Heart left ventricle (tissue), 13 donors: ENCODE results near the gene FAM209A.

Source experiments
- POLR2A ChIP-seq, 2 donors: fragments of 450-650 bp; IDR thresholded peaks; one replicate each; pipeline ENCODE4 v1.6.1; 2017; ENCODE audit warnings: antibody characterized with exemption in 2 of 2, mild to moderate bottlenecking in 2 of 2, moderate library complexity in 2 of 2
- TF ChIP-seq, protein P1 (sequence below), 12 donors: fragments of 200-600 bp; sonication (generic) in 4 of 12; IDR thresholded peaks; one replicate each; pipeline versions ENCODE4 v1.5.0 to v1.8.0; 2018 to 2022; ENCODE audit warnings: antibody characterized with exemption in 12 of 12, mild to moderate bottlenecking in 5 of 12
- donor health status: ischemic (EF 13 %, LVEDD 7.1; RV severe dilation, severe dysfunction).
- donor health status: DM: no; HTN: yes; CAD: no.
- donor health status: DM: no; HTN: no; CAD: no.
- donor health status: ischemic (EF 25% LVEDD 6.9; RV normal size, moderate dysfunction).
- donor health status: ischemic (EF 25% LVEDD 5.7; RV mildly dilated, moderate dysfunction).
- donor health status: ischemic (EF 35%, LVEDD 5.7; RV mildly dilated, moderate dysfunction).
- donor health status: nonischemic (EF 11% LVEDD 7.7; RV severe dilation, severe dysfunction).
- donor health status: DM: yes; HTN: yes; CAD: no.
- donor health status: PGD.
- donor health status: ischemic (EF 29% LVEDD 5.4; RV normal size, mild dysfunction).
- donor health status: nonischemic (EF 23%, LVEDD 6.1; RV moderate dilation, normal function).

DNA sequence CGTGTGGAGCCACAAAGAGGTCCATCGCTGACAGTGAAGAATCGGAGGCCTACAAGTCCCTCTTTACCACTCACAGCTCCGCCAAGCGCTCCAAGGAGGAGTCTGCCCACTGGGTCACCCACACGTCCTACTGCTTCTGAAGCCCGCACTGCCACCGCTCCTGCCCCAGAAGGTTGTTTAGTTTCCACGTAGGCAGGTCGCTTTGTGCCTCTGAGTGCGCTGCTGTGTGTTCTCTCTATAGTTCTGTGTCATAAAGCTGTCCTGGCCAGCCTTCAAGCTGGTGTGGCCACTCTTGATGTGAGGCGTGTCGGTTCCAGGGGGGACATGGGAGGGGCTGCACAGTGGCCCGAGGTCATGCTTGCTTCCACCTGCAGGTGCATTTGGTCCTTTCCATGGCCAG lies 6.4 kb upstream of the FAM209A start:
- TF ChIP-seq, protein P1, sequence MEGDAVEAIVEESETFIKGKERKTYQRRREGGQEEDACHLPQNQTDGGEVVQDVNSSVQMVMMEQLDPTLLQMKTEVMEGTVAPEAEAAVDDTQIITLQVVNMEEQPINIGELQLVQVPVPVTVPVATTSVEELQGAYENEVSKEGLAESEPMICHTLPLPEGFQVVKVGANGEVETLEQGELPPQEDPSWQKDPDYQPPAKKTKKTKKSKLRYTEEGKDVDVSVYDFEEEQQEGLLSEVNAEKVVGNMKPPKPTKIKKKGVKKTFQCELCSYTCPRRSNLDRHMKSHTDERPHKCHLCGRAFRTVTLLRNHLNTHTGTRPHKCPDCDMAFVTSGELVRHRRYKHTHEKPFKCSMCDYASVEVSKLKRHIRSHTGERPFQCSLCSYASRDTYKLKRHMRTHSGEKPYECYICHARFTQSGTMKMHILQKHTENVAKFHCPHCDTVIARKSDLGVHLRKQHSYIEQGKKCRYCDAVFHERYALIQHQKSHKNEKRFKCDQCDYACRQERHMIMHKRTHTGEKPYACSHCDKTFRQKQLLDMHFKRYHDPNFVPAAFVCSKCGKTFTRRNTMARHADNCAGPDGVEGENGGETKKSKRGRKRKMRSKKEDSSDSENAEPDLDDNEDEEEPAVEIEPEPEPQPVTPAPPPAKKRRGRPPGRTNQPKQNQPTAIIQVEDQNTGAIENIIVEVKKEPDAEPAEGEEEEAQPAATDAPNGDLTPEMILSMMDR (IDR thresholded peaks at IDR 0.05) = no peak
- TF ChIP-seq POLR2A (IDR thresholded peaks at IDR 0.05) = no peak
